ENCODE measurements around the gene DLAT. TPM values are rescaled to one million over a fixed set of nuclear protein-coding genes. Genes with fewer than 3 reads are reported as not detected.

Gene DLAT
- total RNA-seq, 3 donors from 2014 or later = 26.9 to 30.9 (median 27.5) TPM

DNA sequence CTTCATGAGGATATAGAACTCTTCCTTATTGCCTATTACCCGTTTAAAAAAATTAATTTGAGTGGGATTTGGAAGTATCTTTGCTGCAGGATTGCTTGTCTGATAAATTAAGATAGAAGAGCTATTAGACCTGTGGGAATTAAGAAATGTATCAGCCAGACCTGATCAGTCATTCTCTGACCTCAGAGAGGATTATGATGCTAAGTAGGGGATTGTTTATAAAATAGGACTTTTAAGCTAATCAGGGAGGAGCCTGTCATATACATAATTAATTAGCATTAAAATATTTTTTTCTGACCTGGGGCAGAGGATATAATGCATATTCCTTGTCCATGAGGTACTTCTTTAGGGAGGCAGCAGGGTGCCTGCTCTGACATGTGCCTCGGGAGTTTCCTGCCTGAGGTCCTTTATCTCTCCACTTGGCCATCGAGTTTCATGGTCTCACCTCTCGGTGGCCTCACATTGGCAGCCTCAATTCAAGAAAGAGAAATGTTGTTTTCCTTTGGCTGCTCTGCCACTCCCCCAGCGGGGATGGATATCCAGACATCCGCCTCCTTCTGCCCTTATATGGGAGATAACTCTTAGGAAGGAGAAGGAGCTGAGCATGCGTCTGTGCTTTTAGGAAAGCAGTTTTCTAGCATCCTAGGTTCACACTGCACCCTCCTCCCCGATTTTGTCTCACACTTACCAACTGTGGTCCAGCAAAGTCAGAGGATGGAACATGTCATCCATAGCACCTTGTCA, 47.0 kb upstream of the DLAT start:
- DNase-seq (ENCODE audit: low spot score in 2 of 2) = peak; percentile 67 to 73
- peaks cover 0 to 4% of the 10 kb centered on the region in 2 donors for H3K4me1 ChIP-seq
- TF ChIP-seq POLR2AphosphoS5 (IDR thresholded peaks at IDR 0.05) (peak in 1 of 3 donors; percentile 32), POLR2A (IDR thresholded peaks at IDR 0.05) (no peak)
- TF ChIP-seq, protein P1, sequence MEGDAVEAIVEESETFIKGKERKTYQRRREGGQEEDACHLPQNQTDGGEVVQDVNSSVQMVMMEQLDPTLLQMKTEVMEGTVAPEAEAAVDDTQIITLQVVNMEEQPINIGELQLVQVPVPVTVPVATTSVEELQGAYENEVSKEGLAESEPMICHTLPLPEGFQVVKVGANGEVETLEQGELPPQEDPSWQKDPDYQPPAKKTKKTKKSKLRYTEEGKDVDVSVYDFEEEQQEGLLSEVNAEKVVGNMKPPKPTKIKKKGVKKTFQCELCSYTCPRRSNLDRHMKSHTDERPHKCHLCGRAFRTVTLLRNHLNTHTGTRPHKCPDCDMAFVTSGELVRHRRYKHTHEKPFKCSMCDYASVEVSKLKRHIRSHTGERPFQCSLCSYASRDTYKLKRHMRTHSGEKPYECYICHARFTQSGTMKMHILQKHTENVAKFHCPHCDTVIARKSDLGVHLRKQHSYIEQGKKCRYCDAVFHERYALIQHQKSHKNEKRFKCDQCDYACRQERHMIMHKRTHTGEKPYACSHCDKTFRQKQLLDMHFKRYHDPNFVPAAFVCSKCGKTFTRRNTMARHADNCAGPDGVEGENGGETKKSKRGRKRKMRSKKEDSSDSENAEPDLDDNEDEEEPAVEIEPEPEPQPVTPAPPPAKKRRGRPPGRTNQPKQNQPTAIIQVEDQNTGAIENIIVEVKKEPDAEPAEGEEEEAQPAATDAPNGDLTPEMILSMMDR (IDR thresholded peaks at IDR 0.05) = peak; percentile 20 to 27 (median 24)

DNA sequence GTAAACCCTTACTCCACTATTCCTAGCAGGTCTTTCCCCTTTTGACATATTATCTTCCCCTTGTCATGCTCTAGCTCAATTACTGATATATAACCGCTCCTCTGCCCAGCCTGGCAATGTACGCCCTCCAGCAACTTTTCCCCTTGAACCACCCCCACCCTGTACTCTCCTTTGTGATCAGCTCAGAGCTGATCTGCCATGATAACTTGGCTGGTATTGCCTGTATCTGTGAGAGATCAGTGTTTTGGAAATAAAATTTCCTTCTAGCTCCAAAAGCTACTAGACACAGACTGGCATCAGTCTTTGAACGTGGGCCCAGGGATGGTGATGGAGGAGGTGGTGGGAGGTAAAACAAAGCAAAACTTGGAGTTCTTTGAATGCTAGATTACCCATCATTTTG, 45.1 kb upstream of the DLAT start:
- intact Hi-C loops (cut with DNase I; ENCODE audit: low total_unique reads) = no loop called here
- no peak for TF ChIP-seq POLR2AphosphoS5 (IDR thresholded peaks at IDR 0.05)
- TF ChIP-seq POLR2A (IDR thresholded peaks at IDR 0.05) = no peak
- TF ChIP-seq, protein P1 (IDR thresholded peaks at IDR 0.05) = no peak
- H3K27ac ChIP-seq = peak overlapping the region; percentile 93 to 96
- no peak for DNase-seq (ENCODE audit: low spot score in 2 of 2)
- no peaks in the 10 kb centered on the region for H3K27me3 ChIP-seq
- no peaks in the 10 kb centered on the region for H3K9me3 ChIP-seq
- peaks cover 2% of the 10 kb centered on the region for H3K36me3 ChIP-seq
- no peak overlapping the region for H3K4me3 ChIP-seq
- H3K4me1 ChIP-seq = peaks cover 0 to 4% of the 10 kb centered on the region in 2 donors

More for the DNA sequence above, 47.0 kb upstream of the DLAT start:
- Histone ChIP-seq H3K36me3 (no peaks in the 10 kb centered on the region), H3K4me3 (peak overlapping the region; percentile 70 to 77 (median 76)), H3K27me3 (no peaks in the 10 kb centered on the region), H3K27ac (peak overlapping the region; percentile 93 to 96), H3K9me3 (no peaks in the 10 kb centered on the region)
- intact Hi-C loops (cut with DNase I; ENCODE audit: low total_unique reads) = no loop called here

DNA sequence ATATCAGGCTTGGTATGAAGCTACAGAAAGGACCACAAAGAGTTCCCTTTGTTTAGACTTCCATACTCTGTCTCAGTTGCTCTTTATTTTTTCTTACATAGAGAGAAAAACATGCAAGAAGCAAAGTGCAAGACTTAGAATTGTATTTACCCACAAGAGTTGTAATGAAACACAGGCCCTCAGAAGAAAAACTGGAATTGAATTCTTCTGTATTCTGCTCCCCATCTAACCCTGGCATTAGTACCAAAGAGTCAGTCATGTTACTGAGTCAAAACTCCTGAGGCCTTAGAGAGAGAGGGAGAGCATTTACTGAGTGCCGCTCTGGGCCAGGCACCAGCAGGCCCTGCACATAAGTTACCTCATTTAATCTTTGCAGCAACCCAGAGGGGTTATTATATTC, 43.9 kb upstream of the DLAT start:
- Histone ChIP-seq H3K4me3 (no peak overlapping the region), H3K4me1 (peaks cover 0 to 4% of the 10 kb centered on the region in 2 donors), H3K27ac (peak overlapping the region; percentile 85 to 86), H3K27me3 (no peaks in the 10 kb centered on the region), H3K9me3 (no peaks in the 10 kb centered on the region), H3K36me3 (peaks cover 7% of the 10 kb centered on the region)
- TF ChIP-seq, protein P1 (IDR thresholded peaks at IDR 0.05) = no peak
- TF ChIP-seq POLR2A (IDR thresholded peaks at IDR 0.05) = no peak
- no peak for TF ChIP-seq POLR2AphosphoS5 (IDR thresholded peaks at IDR 0.05)
- DNase-seq (ENCODE audit: low spot score in 2 of 2) = no peak
- intact Hi-C loops (cut with DNase I; ENCODE audit: low total_unique reads) = no loop called here

DNA sequence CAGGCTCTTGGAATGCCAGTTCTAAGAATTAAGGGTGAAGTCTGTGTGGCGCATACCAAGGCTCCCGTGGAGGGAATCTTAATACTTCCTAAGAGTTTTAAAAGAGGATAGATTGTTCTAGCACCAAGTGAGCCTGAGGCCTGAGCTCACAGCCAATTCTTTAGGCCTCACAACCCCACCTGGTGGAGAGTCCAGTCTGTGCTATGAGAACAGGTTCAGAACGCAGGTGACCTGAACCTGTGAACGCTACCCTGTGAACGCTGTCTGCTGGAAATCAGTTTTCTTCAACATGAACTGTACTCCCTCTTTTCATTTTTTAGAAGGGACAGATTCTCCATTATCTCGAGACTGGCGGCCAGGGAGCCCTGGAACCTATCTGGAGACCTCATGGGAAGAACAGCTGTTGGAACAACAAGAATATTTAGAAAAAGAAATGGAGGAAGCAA, 43.2 kb upstream of the DLAT start:
- Histone ChIP-seq H3K9me3 (no peaks in the 10 kb centered on the region), H3K4me1 (peaks cover 0 to 4% of the 10 kb centered on the region in 2 donors), H3K27me3 (no peaks in the 10 kb centered on the region), H3K36me3 (peaks cover 7% of the 10 kb centered on the region), H3K27ac (peak overlapping the region; percentile 85 to 86), H3K4me3 (peak overlapping the region in 2 of 3 donors; percentile 26 to 37)
- intact Hi-C loops (cut with DNase I; ENCODE audit: low total_unique reads) = no loop called here
- DNase-seq (ENCODE audit: low spot score in 2 of 2) = peak; percentile 78 to 80
- TF ChIP-seq, protein P1 (IDR thresholded peaks at IDR 0.05) = peak; percentile 36 to 87 (median 78)
- TF ChIP-seq POLR2AphosphoS5 (IDR thresholded peaks at IDR 0.05) (peak in 1 of 3 donors; percentile 32), POLR2A (IDR thresholded peaks at IDR 0.05) (no peak)

DNA sequence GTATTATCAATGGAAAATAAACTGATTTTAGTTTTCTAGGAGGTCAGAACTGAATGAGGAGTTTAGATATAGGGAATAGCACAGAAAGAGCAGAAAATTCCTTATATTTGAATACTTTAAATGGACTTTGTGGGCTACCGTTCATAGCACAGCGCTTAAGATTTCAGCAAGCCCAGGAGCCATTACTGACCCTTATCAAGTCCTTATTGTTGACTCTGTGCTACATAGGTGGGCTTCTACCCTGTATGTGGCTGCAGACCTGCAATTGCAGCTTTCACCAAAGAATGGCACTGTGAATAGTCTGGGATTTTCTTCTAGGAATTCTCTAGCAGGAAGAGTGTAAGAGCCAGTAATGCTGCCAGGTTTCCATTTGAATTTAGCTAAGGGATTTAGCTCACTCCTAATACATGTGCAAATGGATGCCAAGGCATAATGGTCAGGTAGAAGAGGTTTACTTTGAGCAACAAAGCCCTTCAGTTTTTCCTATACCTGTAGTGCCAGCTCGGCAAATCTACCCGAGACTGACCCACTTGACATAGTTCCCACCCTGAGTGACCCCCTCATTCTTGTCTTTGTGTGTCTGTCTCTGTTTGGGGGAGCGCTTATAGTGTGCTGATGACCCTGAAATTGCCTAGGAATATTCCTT, 42.5 kb upstream of the DLAT start:
- Histone ChIP-seq H3K4me1 (peaks cover 0 to 4% of the 10 kb centered on the region in 2 donors), H3K27ac (peak overlapping the region; percentile 85 to 86), H3K27me3 (no peaks in the 10 kb centered on the region), H3K9me3 (no peaks in the 10 kb centered on the region), H3K36me3 (peaks cover 7% of the 10 kb centered on the region), H3K4me3 (peak overlapping the region in 2 of 3 donors; percentile 26 to 37)
- DNase-seq (ENCODE audit: low spot score in 2 of 2) = no peak
- TF ChIP-seq POLR2AphosphoS5 (IDR thresholded peaks at IDR 0.05) = no peak
- TF ChIP-seq POLR2A (IDR thresholded peaks at IDR 0.05) = no peak
- TF ChIP-seq, protein P1 (IDR thresholded peaks at IDR 0.05) = no peak
- intact Hi-C loops (cut with DNase I; ENCODE audit: low total_unique reads) = no loop called here
